MM.1S (cell line): ENCODE data around the gene HSPA12B.

ENCODE experiments used
- DNase-seq: peaks from one replicate; pipeline ENCODE4 v3.0.0-alpha.2; 2015
- H2AFZ ChIP-seq: fragments of 300-600 bp; sonication (generic); 2 replicates; pipeline ENCODE4 v1.6.0; 2016; ENCODE audit warnings: antibody characterized with exemption, low read length
- H3F3A ChIP-seq: fragments of 300-600 bp; sonication (generic); 2 replicates; pipeline ENCODE4 v1.6.1; 2016; ENCODE audit warnings: mild to moderate bottlenecking, antibody characterized with exemption, low read length, moderate library complexity, mixed read lengths; ENCODE audit not compliant: insufficient read depth
- H3K27ac ChIP-seq: fragments of 300-600 bp; sonication (generic); 2 replicates; pipeline ENCODE4 v1.5.1; 2016; ENCODE audit warnings: mild to moderate bottlenecking, low read length
- H3K27me3 ChIP-seq: fragments of 300-600 bp; sonication (generic); replicated peaks from 2 replicates; pipeline ENCODE4 v1.6.0; 2016; ENCODE audit warnings: low read length; ENCODE audit not compliant: insufficient read depth
- H3K36me3 ChIP-seq: fragments of 300-600 bp; sonication (generic); replicated peaks from 2 replicates; pipeline ENCODE4 v1.6.1; 2016; ENCODE audit warnings: mild to moderate bottlenecking, low read length, mixed read lengths; ENCODE audit not compliant: insufficient read depth
- H3K4me1 ChIP-seq: fragments of 300-600 bp; sonication (generic); 2 replicates; pipeline ENCODE4 v1.6.1; 2016; ENCODE audit warnings: low read length, mixed read lengths
- H3K4me2 ChIP-seq: fragments of 300-600 bp; sonication (generic); 2 replicates; pipeline ENCODE4 v1.6.0; 2016; ENCODE audit warnings: low read depth, low read length
- H3K4me3 ChIP-seq: fragments of 300-600 bp; sonication (generic); 2 replicates; pipeline ENCODE4 v1.5.1; 2016; ENCODE audit warnings: low read length, mixed read lengths
- H3K79me2 ChIP-seq: fragments of 300-600 bp; sonication (generic); 2 replicates; pipeline ENCODE4 v1.6.1; 2016; ENCODE audit warnings: mixed run types, low read length, mixed read lengths
- H3K9ac ChIP-seq: fragments of 300-600 bp; sonication (generic); 2 replicates; pipeline ENCODE4 v1.6.1; 2016; ENCODE audit warnings: low read length, mixed read lengths
- H3K9me2 ChIP-seq: fragments of 300-600 bp; sonication (generic); replicated peaks from 2 replicates; pipeline ENCODE4 v1.6.1; 2016; ENCODE audit warnings: mild to moderate bottlenecking, low read length, mixed read lengths; ENCODE audit not compliant: insufficient read depth
- H3K9me3 ChIP-seq: fragments of 300-600 bp; sonication (generic); replicated peaks from 2 replicates; pipeline ENCODE4 v1.6.1; 2016; ENCODE audit warnings: mild to moderate bottlenecking, low read length, mixed read lengths; ENCODE audit not compliant: insufficient read depth
- H4K20me1 ChIP-seq: fragments of 300-600 bp; sonication (generic); 2 replicates; pipeline ENCODE4 v1.6.1; 2016; ENCODE audit warnings: mild to moderate bottlenecking, low read length, moderate library complexity, mixed read lengths; ENCODE audit not compliant: insufficient read depth
- CTCF ChIP-seq: fragments of 300-600 bp; sonication (generic); IDR thresholded peaks from 2 replicates; pipeline ENCODE4 v1.5.1; 2016; ENCODE audit warnings: antibody characterized with exemption, low read length, mixed read lengths
- EZH2 ChIP-seq: fragments of 300-600 bp; sonication (generic); optimal IDR thresholded peaks from 2 replicates; pipeline ENCODE3; 2017; ENCODE audit warnings: low read depth, mild to moderate bottlenecking, antibody characterized with exemption, low read length, mixed read lengths
- EZH2phosphoT487 ChIP-seq: fragments of 300-600 bp; sonication (generic); IDR thresholded peaks from 2 replicates; pipeline ENCODE4 v1.6.1; 2018; ENCODE audit warnings: antibody characterized with exemption, low read length

Gene HSPA12B

GRCh38 chr20:3743251-3743650 is 10.8 kb downstream of the HSPA12B start:
- H3F3A ChIP-seq = no peaks in the 10 kb centered on the region
- H3K4me3 ChIP-seq = no peak overlapping the region
- no peaks in the 10 kb centered on the region for H3K79me2 ChIP-seq
- H2AFZ ChIP-seq = no peak overlapping the region
- no peak overlapping the region for H3K4me2 ChIP-seq
- TF ChIP-seq CTCF (no peak), EZH2phosphoT487 (no peak), EZH2 (no peak)
- peaks cover 14% of the 10 kb centered on the region for H3K27me3 ChIP-seq
- no peaks in the 10 kb centered on the region for H4K20me1 ChIP-seq
- no peak overlapping the region for H3K9ac ChIP-seq
- H3K36me3 ChIP-seq = no peaks in the 10 kb centered on the region
- H3K4me1 ChIP-seq = no peaks in the 10 kb centered on the region
- no peaks in the 10 kb centered on the region for H3K9me2 ChIP-seq
- H3K9me3 ChIP-seq = no peaks in the 10 kb centered on the region
- no peak overlapping the region for H3K27ac ChIP-seq
- no peak for DNase-seq

GRCh38 chr20:3744037-3744436 is 11.6 kb downstream of the HSPA12B start:
- no peaks in the 10 kb centered on the region for H3K9me2 ChIP-seq
- H4K20me1 ChIP-seq = no peaks in the 10 kb centered on the region
- H3K4me3 ChIP-seq = no peak overlapping the region
- no peak overlapping the region for H3K27ac ChIP-seq
- no peak overlapping the region for H3K4me2 ChIP-seq
- no peak for TF ChIP-seq EZH2
- no peak for TF ChIP-seq CTCF
- TF ChIP-seq EZH2phosphoT487 = no peak
- no peaks in the 10 kb centered on the region for H3K79me2 ChIP-seq
- peaks cover 14% of the 10 kb centered on the region for H3K27me3 ChIP-seq
- no peaks in the 10 kb centered on the region for H3K36me3 ChIP-seq
- no peak overlapping the region for H3K9ac ChIP-seq
- no peak overlapping the region for H2AFZ ChIP-seq
- H3K4me1 ChIP-seq = no peaks in the 10 kb centered on the region
- no peaks in the 10 kb centered on the region for H3K9me3 ChIP-seq
- DNase-seq = no peak
- no peaks in the 10 kb centered on the region for H3F3A ChIP-seq

- Histone ChIP-seq H3K27me3 (peaks cover 14% of the 10 kb centered on the region), H3K4me3 (no peak overlapping the region; the same call in 1 of the 2 replicates), H3K4me1 (no peaks in the 10 kb centered on the region), H3K9ac (no peak overlapping the region), H3K9me3 (no peaks in the 10 kb centered on the region), H3K79me2 (no peaks in the 10 kb centered on the region), H3F3A (no peaks in the 10 kb centered on the region), H3K4me2 (peak overlapping the region; percentile 13; the same call in 1 of the 2 replicates), H3K27ac (no peak overlapping the region), H4K20me1 (no peaks in the 10 kb centered on the region), H3K9me2 (no peaks in the 10 kb centered on the region), H3K36me3 (no peaks in the 10 kb centered on the region), H2AFZ (0 out of 2 replicates have a peak overlapping the region, but pooled peaks have one; percentile 6)
- TF ChIP-seq CTCF (no peak), EZH2 (no peak), EZH2phosphoT487 (no peak)
- DNase-seq = peak; percentile 29
These were observed 12.6 kb downstream of the HSPA12B start for GRCh38 chr20:3744806-3745685.
